ENCODE data around the gene ABCC1. TPM values are rescaled to one million over a fixed set of nuclear protein-coding genes. Genes with fewer than 3 reads are reported as not detected.

ABCC1 gene
- total and polyA plus RNA-seq, 2 donors (not counting 1 experiment from before 2014, with no cell fraction given), result 54.1 to 178 TPM

DNA sequence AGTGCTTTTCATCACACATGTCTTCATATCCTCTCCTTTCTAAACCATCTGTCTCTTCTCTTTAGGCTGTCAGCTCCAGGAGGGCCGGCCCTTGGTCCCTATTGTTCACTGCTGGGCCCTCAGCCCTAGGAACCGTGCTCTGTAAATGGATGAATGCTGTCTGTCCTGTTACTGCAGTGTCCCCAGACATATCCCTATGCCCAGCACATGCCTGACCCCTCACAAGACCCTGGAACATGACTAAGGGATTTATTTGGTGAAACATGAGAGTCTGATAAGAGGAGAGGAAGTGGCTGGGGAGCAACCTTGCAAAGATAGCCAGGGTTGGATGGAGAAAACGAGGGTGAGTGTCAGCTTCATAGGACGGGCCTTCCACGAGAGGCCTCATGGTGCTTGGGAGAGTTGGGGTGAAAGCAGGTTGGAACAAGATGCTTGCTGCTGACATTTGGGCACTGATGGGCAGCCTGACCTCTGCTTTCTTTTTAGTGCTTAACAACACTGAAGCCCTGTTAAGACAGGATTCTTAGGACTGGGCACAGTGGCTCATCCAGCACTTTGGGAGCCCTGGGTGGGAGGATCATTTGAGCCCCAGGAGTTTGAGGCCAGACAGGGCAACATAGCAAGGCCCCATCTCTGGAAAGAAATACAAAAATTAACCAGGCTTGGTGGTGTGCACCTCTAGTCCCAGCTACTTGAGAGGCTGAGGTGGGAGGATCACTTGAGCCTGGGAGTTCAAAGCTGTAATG is 39.0 kb downstream of the ABCC1 start:
- peak overlapping the region; percentile 66 for H3K27ac ChIP-seq (ENCODE audit: insufficient read depth, low read length)
- H4K20me1 ChIP-seq (ENCODE audit: control insufficient read depth, extremely low read depth, insufficient read depth, low read length), result no peaks in the 10 kb centered on the region
- no peaks in the 10 kb centered on the region for H3K9me3 ChIP-seq (ENCODE audit: control insufficient read depth, insufficient read depth, low read depth, low read length)
- no peak overlapping the region for H3K9ac ChIP-seq (ENCODE audit: insufficient read depth, low read length)
- no peaks in the 10 kb centered on the region for H3K27me3 ChIP-seq (ENCODE audit: control insufficient read depth, insufficient read depth, low read length)
- H3K4me2 ChIP-seq (ENCODE audit: extremely low read depth, insufficient read depth, low read length), result no peak overlapping the region
- peak; percentile 46 to 56 for DNase-seq (ENCODE audit: low read depth in 2 of 2)
- TF ChIP-seq, protein P1, sequence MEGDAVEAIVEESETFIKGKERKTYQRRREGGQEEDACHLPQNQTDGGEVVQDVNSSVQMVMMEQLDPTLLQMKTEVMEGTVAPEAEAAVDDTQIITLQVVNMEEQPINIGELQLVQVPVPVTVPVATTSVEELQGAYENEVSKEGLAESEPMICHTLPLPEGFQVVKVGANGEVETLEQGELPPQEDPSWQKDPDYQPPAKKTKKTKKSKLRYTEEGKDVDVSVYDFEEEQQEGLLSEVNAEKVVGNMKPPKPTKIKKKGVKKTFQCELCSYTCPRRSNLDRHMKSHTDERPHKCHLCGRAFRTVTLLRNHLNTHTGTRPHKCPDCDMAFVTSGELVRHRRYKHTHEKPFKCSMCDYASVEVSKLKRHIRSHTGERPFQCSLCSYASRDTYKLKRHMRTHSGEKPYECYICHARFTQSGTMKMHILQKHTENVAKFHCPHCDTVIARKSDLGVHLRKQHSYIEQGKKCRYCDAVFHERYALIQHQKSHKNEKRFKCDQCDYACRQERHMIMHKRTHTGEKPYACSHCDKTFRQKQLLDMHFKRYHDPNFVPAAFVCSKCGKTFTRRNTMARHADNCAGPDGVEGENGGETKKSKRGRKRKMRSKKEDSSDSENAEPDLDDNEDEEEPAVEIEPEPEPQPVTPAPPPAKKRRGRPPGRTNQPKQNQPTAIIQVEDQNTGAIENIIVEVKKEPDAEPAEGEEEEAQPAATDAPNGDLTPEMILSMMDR (conservative IDR thresholded peaks at IDR 0.05 in 1 of 2, IDR thresholded peaks at IDR 0.05 in 1 of 2; ENCODE audit: low read depth in 1 of 2, low read length in 2 of 2), result no peak
- TF ChIP-seq EZH2 (IDR thresholded peaks at IDR 0.05; ENCODE audit: low read length, missing control alignments), result no peak
- no peak overlapping the region for H2AFZ ChIP-seq (ENCODE audit: low read length)
- peaks cover 25% of the 10 kb centered on the region for H3K4me1 ChIP-seq (ENCODE audit: control insufficient read depth, extremely low read depth, insufficient read depth, low read length)
- peaks cover 88% of the 10 kb centered on the region for H3K79me2 ChIP-seq (ENCODE audit: control insufficient read depth, insufficient read depth, low read length)
- peaks cover 8% of the 10 kb centered on the region for H3K36me3 ChIP-seq (ENCODE audit: control insufficient read depth, insufficient read depth, low read length)
- H3K4me3 ChIP-seq (replicated peaks in 1 of 4; ENCODE audit: control extremely low read depth in 1 of 4, insufficient read depth in 1 of 4, low read depth in 3 of 4, low read length in 4 of 4), result no peak overlapping the region

- peaks cover 8% of the 10 kb centered on the region for H3K36me3 ChIP-seq (ENCODE audit: control insufficient read depth, insufficient read depth, low read length)
- no peak overlapping the region for H2AFZ ChIP-seq (ENCODE audit: low read length)
- H3K4me3 ChIP-seq (replicated peaks in 1 of 4; ENCODE audit: control extremely low read depth in 1 of 4, insufficient read depth in 1 of 4, low read depth in 3 of 4, low read length in 4 of 4), result no peak overlapping the region
- H3K27me3 ChIP-seq (ENCODE audit: control insufficient read depth, insufficient read depth, low read length), result no peaks in the 10 kb centered on the region
- H4K20me1 ChIP-seq (ENCODE audit: control insufficient read depth, extremely low read depth, insufficient read depth, low read length), result no peaks in the 10 kb centered on the region
- H3K9me3 ChIP-seq (ENCODE audit: control insufficient read depth, insufficient read depth, low read depth, low read length), result no peaks in the 10 kb centered on the region
- peaks cover 86% of the 10 kb centered on the region for H3K79me2 ChIP-seq (ENCODE audit: control insufficient read depth, insufficient read depth, low read length)
- peaks cover 42% of the 10 kb centered on the region for H3K4me1 ChIP-seq (ENCODE audit: control insufficient read depth, extremely low read depth, insufficient read depth, low read length)
- TF ChIP-seq EZH2 (IDR thresholded peaks at IDR 0.05; ENCODE audit: low read length, missing control alignments), result no peak
- TF ChIP-seq, protein P1 (conservative IDR thresholded peaks at IDR 0.05 in 1 of 2, IDR thresholded peaks at IDR 0.05 in 1 of 2; ENCODE audit: low read depth in 1 of 2, low read length in 2 of 2), result no peak
- H3K4me2 ChIP-seq (ENCODE audit: extremely low read depth, insufficient read depth, low read length), result no peak overlapping the region
- no peak overlapping the region for H3K27ac ChIP-seq (ENCODE audit: insufficient read depth, low read length)
- DNase-seq (ENCODE audit: low read depth in 2 of 2), result no peak
- no peak overlapping the region for H3K9ac ChIP-seq (ENCODE audit: insufficient read depth, low read length)
These were observed 41.5 kb downstream of the ABCC1 start for GRCh38 chr16:15990902-15991301.

GRCh38 chr16:15993128-15993527 is 43.7 kb downstream of the ABCC1 start:
- H4K20me1 ChIP-seq (ENCODE audit: control insufficient read depth, extremely low read depth, insufficient read depth, low read length), result no peaks in the 10 kb centered on the region
- TF ChIP-seq, protein P1 (conservative IDR thresholded peaks at IDR 0.05 in 1 of 2, IDR thresholded peaks at IDR 0.05 in 1 of 2; ENCODE audit: low read depth in 1 of 2, low read length in 2 of 2), result no peak
- TF ChIP-seq EZH2 (IDR thresholded peaks at IDR 0.05; ENCODE audit: low read length, missing control alignments), result no peak
- peaks cover 10% of the 10 kb centered on the region for H3K36me3 ChIP-seq (ENCODE audit: control insufficient read depth, insufficient read depth, low read length)
- H3K79me2 ChIP-seq (ENCODE audit: control insufficient read depth, insufficient read depth, low read length), result peaks cover 74% of the 10 kb centered on the region
- no peak overlapping the region for H3K4me3 ChIP-seq (replicated peaks in 1 of 4; ENCODE audit: control extremely low read depth in 1 of 4, insufficient read depth in 1 of 4, low read depth in 3 of 4, low read length in 4 of 4)
- H3K9me3 ChIP-seq (ENCODE audit: control insufficient read depth, insufficient read depth, low read depth, low read length), result no peaks in the 10 kb centered on the region
- no peak overlapping the region for H3K4me2 ChIP-seq (ENCODE audit: extremely low read depth, insufficient read depth, low read length)
- DNase-seq (ENCODE audit: low read depth in 2 of 2), result no peak
- H3K27ac ChIP-seq (ENCODE audit: insufficient read depth, low read length), result no peak overlapping the region
- no peak overlapping the region for H3K9ac ChIP-seq (ENCODE audit: insufficient read depth, low read length)
- H2AFZ ChIP-seq (ENCODE audit: low read length), result no peak overlapping the region
- H3K27me3 ChIP-seq (ENCODE audit: control insufficient read depth, insufficient read depth, low read length), result no peaks in the 10 kb centered on the region
- H3K4me1 ChIP-seq (ENCODE audit: control insufficient read depth, extremely low read depth, insufficient read depth, low read length), result peaks cover 49% of the 10 kb centered on the region
